Cerebellar nuclear complex (tissue), 1 donor: ENCODE results near the gene ECHS1.

ENCODE experiments used
- DNase-seq, 2 experiments: peaks; one replicate each; lab custom pipeline; 2025; lab: John Stamatoyannopoulos, UW

Gene ECHS1

GRCh38 chr10:133341983-133342382 lies 31.2 kb downstream of the ECHS1 start:
- DNase-seq: no peak

DNA sequence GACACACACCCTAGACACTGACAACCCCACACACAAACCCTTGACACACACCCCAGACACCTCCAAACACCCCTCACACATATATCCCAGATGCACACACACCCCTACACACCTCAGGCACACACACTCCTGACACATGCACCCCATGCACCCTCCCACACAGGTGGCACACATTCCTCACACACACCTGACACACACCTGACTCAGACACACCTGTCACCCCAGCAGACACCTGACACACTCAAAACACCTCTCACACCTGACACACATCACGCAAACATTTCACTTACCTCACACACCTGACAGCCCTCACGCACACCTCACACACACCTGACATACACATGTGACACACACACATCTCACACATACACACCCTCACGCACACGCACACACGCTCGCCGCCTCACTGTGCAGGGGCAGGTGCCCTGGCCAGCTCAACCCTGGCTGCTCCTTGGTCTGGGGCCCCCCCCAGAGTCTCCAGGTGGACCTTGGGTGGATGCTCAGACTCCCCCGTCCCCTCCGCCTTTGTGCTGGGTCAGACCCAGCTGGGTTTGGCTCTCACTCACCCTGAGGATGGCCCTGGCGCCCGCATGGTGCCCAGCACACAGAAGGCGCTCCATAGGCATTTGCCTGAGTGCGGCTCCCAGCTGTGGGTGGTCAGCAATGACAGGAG lies 33.3 kb downstream of the ECHS1 start:
- no peak for DNase-seq

GRCh38 chr10:133338080-133339071 lies 34.8 kb downstream of the ECHS1 start:
- DNase-seq: no peak

DNA sequence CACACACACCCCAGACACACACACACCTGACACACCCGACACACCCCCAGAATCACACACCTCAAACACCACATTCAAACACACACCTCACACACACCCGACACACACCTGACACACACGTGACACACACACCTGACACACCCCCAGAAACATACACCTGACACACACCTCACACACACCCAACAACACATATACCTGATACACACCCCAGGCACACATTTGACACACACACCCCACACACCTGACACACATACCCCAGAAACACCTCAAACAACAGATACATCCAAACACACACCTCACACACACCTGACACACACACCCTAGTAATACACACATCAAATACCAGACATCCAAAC lies 35.8 kb downstream of the ECHS1 start:
- no peak for DNase-seq

DNA sequence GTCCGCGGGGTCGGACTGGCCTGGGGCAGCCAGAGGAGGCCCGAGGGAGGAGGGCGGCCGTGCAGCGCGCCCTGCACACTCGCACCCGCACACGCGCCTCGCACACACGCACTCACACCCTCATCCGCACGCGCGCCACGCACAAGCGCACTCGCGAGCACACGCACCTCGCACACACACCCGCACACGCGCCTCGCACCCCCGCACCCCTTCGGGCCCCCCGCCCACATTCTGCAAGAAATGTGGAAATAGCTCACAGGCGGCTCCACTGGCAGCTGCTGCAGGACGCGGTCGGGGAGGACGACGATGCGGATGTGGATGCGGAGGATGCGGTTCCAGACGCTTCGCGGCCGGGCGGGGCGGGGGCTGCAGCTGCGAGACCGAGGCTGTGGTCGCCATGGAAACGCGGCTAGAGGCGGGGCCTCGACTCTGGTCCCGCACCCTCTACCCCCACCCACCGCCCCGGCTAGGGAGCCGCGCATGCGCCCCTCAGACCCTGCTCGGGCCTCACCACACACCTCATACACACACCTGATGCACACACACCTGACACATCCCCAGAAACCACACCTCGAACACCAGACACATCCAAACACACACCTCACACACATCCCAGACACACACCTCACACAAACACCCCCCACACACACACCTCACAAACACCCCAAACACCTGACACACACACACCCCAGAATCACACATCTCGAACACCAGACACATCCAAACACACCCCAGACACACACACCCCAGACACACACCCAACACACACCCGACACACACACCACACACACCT lies 36.4 kb downstream of the ECHS1 start, which contains the start of gene CALY:
Gene CALY, minus strand, starts transcription at position 320 of the 793 bp plus-strand sequence. CDS start 7,907 bp downstream, outside the sequence.
- peak in 1 of 2 experiments; percentile 38 for DNase-seq

DNA sequence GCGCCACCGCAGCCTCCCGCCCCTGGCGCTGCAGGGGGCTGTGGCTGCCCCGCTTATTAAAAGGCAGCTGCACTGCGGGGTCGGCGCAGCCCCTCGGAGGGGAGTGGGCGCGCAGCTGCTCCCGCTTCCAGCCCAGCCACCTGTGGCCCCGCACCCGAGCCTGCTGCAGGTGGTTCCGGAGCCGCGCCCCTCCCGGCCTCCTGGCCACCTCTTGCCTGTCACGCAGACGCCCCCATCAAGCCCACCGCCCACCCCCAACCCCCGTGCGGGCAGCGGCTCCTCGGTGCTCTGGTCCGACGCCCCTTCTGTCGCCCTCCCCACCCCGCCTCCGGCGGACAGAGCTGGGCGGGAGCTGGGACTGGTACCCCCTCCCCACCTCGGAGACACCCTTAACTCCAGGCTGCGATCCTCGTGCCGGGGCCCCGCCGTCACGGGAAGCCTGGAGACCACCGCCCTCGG lies 37.0 kb downstream of the ECHS1 start:
- no peak for DNase-seq

- peak in 1 of 2 experiments; percentile 39 for DNase-seq
These were observed 37.7 kb downstream of the ECHS1 start for GRCh38 chr10:133335246-133336117.

DNA sequence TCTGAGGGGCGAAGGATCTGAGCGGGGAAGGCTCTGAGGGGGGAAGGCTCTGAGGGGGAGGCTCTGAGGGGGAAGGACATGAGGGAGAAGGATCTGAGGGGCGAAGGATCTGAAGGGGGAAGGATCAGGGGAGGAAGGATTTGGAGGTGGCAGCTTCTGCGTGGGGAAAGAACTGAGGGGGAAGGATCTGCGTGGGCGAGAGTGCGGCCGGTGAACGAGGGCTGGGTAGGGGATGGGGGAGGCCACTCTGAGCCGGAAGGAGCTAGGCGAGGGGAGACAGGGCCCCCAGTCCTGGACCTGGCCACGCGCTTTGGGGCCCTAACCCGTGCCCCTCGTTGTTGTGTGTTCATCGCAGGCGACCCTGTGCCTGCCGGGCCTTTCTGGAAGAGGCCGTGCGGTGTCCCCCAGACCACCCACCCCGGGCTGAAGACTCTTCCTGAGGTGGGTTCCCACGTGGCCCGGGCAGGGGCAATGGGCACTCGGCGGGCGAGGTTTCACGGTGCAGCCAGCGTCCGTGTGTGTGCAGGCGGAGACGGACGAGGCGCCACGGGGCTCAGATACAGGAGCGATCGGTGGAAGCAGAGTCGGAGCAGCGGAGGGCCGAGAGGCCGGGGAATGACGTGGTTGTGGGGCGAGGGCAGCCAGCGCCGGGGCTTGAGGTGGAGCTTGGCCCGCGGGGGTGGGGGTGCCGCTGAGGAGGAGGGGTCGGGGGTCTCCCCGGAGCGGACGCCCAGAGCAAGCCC lies 38.5 kb downstream of the ECHS1 start:
- DNase-seq: no peak

DNA sequence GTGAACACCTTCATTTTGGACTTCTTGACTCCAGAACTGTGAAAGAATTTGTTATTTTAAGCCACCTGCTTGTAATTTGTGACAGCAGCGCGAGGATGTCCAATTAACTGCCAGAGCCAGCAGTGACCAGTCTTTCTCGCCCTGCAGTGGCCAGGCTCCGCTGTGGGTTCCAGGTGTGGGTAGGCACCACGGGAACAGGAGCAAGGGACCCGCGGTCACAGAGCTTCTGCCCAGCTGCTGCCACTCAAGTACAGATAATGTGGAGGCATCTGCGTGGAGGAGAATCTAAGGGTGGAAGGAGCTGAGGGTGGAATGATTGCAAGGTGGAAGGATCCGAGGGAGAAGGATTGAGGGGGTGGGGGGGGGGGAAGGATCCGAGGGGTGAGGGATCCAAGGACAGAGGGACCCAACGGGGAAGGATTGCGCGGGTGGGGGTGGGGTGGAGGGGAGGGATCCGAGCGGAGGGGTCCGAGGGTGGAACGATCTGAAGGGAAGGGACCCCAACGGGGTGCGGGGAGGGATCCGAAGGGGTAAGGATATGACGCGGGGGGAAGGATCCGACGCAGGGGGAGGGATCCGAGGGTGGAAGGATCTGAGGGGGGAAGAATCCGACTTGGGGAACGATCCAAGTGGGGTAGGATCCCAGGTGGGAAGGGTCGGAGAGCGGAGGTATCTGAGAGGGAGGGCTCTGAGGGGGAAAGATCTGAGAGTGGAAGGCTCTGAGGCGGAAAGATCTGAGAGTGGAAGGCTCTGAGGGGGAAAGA lies 40.0 kb downstream of the ECHS1 start:
- DNase-seq: no peak

DNA sequence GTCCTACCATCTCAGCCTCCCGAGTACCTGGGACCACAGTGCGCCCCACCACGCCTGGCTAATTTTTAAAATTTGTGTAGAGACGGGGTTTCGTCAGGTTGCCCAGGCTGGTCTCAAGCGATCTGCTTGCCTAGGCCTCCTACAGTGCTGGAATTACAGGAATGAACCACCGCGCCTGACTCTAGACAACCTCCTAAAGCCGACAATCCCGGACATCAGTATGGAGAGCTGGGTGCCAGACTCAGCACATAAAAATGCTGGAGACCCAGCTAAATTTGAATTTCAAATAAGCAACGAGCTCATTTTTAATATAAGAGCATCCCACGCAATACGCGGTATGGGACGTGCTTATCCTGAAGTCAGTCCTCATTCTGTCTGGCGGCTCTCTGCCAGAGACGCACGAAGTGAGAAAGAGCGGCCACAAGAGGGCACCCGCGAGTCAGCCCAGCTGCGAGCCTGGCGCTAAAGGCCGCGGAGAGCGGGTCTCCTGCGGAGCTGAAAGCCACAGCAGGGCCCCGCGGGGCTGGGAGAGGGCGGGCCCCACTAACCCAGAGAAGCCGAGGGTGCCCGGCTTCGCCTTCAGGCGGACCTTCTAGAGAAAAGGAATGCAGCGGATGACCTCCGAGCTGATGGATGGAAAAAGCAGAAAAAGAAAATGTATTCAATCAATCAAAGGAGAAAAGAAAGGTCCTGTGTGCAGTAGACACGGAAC lies 43.5 kb downstream of the ECHS1 start:
- DNase-seq: peak in 1 of 2 experiments; percentile 70

DNA sequence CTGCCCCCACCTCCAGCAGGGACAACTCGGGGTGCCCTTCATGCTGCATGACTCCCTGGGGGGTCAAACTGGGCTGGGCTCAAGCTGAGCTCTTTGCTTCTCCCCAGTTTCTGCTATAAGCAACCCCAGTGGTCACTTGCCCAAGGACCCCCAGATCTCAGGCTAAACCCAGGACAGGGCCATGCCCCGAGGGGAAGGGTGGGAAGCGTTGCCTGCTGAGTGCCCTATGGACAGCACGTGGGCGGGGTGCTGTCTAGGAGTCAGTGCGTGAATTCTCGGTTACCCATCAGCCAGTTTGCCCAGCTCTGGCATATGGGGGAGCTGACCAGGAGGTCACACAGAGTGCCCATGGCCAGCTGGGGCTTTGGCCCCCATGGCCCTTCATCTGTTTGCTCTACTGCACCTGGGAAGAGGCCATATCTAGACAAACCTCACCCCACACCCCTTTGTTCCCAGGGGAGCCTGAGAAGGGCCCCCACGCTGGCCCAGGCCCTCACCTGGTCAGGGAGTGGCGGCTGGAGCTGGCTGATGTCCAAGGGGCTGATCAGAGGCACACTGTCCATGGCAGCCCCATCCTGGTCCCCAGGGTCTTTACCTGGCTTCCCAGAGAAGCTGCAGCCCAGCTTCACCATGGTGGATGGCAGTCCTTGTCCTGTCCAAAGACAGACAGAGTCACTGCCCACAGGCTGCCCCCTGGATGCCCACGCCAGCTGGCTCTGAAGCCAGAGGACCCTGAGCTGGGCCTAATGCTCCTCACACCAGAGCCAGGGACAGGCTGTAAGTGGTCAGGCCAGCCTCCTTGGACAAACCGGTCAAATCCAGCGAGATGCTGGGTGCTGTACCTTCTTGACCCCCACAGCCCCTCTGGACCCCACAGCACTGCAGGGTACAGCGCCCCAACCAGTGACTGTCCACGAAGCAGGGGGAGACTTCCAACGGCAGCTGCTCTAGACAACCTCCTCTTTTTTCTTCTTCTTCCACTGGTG lies 44.5 kb downstream of the ECHS1 start:
- no peak for DNase-seq

DNA sequence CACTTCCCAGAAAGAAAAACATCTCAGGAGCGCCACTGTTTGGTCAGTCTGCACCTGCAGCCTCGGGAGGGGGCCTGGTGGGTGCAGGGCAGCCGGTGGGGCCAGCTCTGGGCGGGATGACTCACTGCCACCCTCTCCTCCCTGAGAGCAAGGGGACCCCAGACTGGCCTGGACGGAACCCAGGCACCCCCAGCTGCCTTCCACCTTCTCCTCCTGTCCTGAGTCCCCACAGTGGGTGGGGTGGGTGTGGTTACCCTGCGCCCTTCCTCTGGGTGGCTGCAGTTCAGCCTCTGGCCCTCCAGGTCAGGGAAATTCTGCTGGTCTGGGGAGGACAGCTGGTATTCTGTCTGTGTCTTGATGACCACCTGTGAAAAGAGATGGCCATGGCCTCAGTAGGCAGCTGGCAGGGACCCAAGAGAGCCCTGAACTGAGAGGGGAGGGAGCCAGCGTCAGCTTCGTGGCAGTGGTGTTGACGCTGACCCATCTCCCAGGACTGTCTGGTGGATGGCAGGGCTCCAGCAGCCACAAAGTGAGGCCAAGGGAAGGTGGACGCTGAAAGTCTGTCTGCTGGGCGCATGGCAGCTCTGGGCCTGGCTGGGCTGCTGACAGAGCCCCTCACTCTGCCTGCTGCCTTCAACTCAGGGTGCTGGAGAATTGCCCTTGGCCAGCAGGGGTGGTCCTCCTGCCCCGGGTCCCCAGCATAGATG lies 45.4 kb downstream of the ECHS1 start:
- no peak for DNase-seq

- DNase-seq: no peak
These were observed 46.2 kb downstream of the ECHS1 start for GRCh38 chr10:133326745-133327650.

DNA sequence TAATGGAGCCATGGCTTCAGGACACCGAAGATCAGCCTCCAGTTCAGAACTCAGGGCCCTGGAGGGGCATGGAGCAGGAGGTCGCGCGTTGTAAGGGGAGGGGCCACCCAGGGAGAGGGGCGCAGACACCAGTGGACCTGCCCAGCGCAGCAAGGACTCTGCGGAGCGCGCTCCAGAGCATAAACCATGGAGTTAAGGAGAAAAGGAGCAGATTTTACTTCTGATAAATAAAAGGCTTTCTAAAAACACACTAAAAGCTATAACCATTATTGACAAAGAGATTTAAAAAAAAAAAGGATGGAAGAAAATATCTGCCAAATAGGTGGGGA lies 47.0 kb downstream of the ECHS1 start:
- no peak for DNase-seq

DNA sequence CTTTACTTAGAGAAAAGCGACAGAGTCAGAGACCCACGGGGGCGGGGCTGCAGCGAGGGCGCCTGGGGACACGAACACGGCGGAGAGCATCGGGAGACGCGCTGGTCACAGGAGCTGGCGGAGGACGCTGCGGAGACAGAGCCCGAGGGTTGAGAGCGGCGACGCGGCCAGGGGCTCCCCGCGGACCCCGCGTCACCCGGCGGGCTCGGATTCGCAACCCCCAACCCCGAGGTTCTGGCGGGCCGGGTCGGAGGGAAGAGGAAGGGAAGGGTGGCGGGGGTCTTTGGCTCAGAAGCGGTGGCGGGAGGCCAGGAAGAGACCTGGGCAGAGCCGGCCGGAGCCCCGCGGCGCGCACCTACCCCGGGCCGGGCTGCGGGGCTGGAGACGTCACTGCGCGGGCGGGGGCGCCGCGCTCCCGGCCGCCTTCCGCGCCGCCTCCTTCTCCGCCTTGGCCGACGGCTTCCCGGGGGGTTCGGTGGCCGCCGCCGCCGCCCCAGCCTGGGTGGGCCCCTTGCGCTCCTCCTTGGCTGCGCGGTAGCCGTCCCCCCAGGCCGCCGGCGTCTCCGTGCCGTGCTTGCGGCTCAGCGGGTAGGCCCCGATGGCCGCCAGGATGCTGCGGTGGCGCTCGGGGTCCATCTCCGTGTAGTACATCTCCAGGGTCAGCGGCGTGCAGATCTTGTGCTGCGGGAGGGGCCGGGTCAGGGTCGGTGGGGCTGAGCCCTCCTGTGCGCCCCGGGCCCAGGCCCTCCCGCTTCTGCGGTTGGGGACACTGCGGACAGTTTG lies 47.5 kb downstream of the ECHS1 start:
- DNase-seq: no peak
